Fibroblast of skin of abdomen (primary cell): Measurements from ENCODE around the gene CCSAP.
"Not testable (repeated sequence)": the region's sequence is repeated elsewhere in the genome, so short reads cannot be mapped to it uniquely, and the experiment has no call there.

Experiments used
- DNase-seq: peaks from one replicate; pipeline ENCODE4 v3.0.0-alpha.2; 2013

CCSAP gene

GRCh38 chr1:229364207-229365065 is 21.6 kb upstream of the CCSAP start:
- DNase-seq = no peak

GRCh38 chr1:229363723-229364122 is 20.9 kb upstream of the CCSAP start:
- DNase-seq = no peak

- no peak for DNase-seq
These were observed 17.6 kb upstream of the CCSAP start for GRCh38 chr1:229360420-229360819.

GRCh38 chr1:229355661-229356060 is 12.8 kb upstream of the CCSAP start:
- DNase-seq = no peak

- no peak for DNase-seq
These were observed 11.4 kb upstream of the CCSAP start for GRCh38 chr1:229354226-229354625.

- DNase-seq = no peak
These were observed 10.1 kb upstream of the CCSAP start for GRCh38 chr1:229352975-229353374.

- DNase-seq = no peak
These were observed 6.9 kb upstream of the CCSAP start for GRCh38 chr1:229349463-229350385.

- DNase-seq = no peak
These were observed 4.7 kb upstream of the CCSAP start for GRCh38 chr1:229347528-229347927.

- peak; percentile 43 for DNase-seq
These were observed 2.3 kb upstream of the CCSAP start for GRCh38 chr1:229344937-229345684.

GRCh38 chr1:229344139-229344538 is 1.3 kb upstream of the CCSAP start:
- no peak for DNase-seq

- peak; percentile 71 for DNase-seq
These were observed 832 bp downstream of the CCSAP start for GRCh38 chr1:229341774-229342655.

- no peak for DNase-seq
These were observed 2.4 kb downstream of the CCSAP start for GRCh38 chr1:229340496-229340895.

GRCh38 chr1:229339520-229339919 is 3.3 kb downstream of the CCSAP start:
- no peak for DNase-seq

GRCh38 chr1:229339086-229339485 is 3.8 kb downstream of the CCSAP start:
- DNase-seq = no peak

- no peak for DNase-seq
These were observed 6.5 kb downstream of the CCSAP start for GRCh38 chr1:229336345-229336744.

GRCh38 chr1:229334716-229335115 is 8.1 kb downstream of the CCSAP start:
- DNase-seq = no peak

GRCh38 chr1:229334269-229334668 is 8.6 kb downstream of the CCSAP start:
- no peak for DNase-seq

- DNase-seq = no peak
These were observed 14.1 kb downstream of the CCSAP start for GRCh38 chr1:229328598-229329362.

GRCh38 chr1:229327765-229328164 is 15.1 kb downstream of the CCSAP start:
- not testable (repeated sequence) for DNase-seq

- DNase-seq = no peak
These were observed 16.2 kb downstream of the CCSAP start for GRCh38 chr1:229326601-229327000.
